ENCODE results near the gene CSAD.
"Not testable (repeated sequence)": the region's sequence is repeated elsewhere in the genome, so short reads cannot be mapped to it uniquely, and the experiment has no call there.

Gene CSAD

DNA sequence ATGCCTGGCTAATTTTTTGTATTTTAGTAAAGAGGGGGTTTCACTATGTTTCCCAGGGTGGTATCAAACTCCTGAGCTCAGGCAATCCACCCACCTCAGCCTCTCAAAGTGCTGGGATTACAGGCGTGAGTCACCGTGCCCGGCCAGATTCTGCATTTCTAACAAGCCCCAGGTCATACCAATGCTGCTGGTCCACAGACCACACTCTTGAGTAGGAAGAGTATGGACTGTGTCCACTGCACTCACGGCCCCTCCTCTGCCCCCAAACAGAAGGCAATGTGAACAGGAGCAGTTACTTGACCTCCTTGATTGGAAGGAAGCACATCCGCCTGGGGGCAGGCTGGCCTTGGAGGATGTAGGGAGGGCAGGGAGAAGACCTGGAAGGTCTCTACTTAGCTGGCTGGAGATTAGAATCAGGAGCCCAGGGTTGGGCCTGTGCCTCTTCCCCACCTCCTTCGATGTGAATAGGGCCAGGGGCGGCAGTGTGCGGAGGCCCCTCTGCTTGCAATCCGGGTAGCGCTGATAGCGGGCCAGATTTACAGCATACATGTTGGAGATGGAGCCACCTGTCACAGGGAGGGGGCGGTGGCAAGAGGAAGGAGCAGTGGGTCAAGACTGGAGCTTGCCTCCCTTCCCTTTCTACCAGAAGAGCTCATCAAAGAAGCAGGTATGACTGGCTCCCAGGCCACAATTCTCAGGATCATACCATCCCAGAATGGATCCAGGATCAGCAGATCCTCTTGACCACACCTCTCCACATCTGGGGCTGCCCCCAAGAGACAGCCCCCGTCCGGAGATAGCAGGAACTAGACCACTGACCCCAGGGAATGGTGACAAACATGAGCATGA is 9.6 kb downstream of the CSAD start:
- TF ChIP-seq, protein P1, sequence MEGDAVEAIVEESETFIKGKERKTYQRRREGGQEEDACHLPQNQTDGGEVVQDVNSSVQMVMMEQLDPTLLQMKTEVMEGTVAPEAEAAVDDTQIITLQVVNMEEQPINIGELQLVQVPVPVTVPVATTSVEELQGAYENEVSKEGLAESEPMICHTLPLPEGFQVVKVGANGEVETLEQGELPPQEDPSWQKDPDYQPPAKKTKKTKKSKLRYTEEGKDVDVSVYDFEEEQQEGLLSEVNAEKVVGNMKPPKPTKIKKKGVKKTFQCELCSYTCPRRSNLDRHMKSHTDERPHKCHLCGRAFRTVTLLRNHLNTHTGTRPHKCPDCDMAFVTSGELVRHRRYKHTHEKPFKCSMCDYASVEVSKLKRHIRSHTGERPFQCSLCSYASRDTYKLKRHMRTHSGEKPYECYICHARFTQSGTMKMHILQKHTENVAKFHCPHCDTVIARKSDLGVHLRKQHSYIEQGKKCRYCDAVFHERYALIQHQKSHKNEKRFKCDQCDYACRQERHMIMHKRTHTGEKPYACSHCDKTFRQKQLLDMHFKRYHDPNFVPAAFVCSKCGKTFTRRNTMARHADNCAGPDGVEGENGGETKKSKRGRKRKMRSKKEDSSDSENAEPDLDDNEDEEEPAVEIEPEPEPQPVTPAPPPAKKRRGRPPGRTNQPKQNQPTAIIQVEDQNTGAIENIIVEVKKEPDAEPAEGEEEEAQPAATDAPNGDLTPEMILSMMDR (IDR thresholded peaks at IDR 0.05; ENCODE audit: insufficient read depth, low read depth, low read length, missing control alignments): no peak
- no peak overlapping the region for H3K4me3 ChIP-seq (ENCODE audit: low read depth, low read length)
- DNase-seq (ENCODE audit: low read depth): no peak

DNA sequence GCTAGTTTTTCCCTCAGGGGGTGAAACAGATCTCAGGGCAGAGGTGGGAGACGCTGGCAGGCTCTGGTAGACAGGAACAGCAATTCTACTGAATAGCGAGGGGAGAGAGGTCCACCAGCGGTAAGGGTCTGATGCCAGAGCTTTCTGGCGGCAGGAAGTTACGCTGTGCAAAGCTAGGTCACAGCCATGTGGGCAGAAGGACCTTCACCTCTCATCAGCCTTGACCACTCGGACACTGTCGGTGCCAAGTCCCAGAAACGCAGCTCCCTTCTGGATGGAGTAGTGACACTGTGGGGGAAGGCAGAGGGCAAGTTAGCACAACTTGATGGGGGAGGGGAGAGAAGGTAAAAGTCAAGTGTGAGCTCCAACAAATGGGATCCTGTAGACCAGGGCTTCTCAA is 10.5 kb downstream of the CSAD start:
- H3K4me3 ChIP-seq (ENCODE audit: low read depth, low read length): no peak overlapping the region
- no peak for DNase-seq (ENCODE audit: low read depth)
- TF ChIP-seq, protein P1 (IDR thresholded peaks at IDR 0.05; ENCODE audit: insufficient read depth, low read depth, low read length, missing control alignments): no peak

DNA sequence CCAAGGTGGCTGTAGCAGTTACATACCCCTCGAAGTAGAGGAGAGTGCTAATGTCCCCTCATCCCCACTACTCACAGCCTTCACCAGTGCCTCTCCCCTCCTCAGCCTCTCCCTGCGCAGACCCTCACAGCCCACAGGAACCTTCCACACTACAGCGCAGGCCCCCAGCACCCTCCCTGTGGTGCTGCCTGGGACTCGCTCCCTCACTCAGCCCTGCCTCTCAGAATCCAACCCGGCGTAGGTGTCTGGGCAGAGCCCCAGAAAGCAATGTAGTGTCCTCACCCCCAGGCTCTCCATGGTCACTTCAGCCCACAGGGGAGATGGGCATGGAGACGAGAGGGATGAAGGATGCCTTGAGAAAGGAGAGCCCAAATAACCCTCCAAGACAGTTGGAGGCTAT is 11.1 kb downstream of the CSAD start:
- DNase-seq (ENCODE audit: low read depth): no peak

DNA sequence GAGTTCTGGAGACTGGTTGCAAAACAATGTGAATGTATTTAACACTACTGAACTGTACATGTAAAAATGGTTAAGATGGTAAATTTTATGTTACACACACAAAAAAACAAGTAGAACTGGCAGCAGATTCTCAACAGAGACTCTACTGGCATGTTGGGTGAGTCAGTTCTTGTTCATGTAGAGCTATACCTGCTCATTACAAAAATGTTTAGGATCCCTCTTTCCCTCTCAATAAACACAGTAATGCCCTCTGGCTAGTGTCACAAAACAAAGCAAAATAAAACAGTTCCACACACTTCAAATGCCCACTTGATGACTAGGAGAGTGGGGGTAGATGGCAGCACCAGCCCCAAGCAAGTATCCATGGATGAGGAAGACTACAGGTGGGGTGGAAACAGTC is 13.9 kb downstream of the CSAD start:
- no peak overlapping the region for H3K4me3 ChIP-seq (ENCODE audit: low read depth, low read length)
- TF ChIP-seq, protein P1 (IDR thresholded peaks at IDR 0.05; ENCODE audit: insufficient read depth, low read depth, low read length, missing control alignments): no peak
- no peak for DNase-seq (ENCODE audit: low read depth)

More for the DNA sequence above, 11.1 kb downstream of the CSAD start:
- no peak overlapping the region for H3K4me3 ChIP-seq (ENCODE audit: low read depth, low read length)
- TF ChIP-seq, protein P1 (IDR thresholded peaks at IDR 0.05; ENCODE audit: insufficient read depth, low read depth, low read length, missing control alignments): no peak

DNA sequence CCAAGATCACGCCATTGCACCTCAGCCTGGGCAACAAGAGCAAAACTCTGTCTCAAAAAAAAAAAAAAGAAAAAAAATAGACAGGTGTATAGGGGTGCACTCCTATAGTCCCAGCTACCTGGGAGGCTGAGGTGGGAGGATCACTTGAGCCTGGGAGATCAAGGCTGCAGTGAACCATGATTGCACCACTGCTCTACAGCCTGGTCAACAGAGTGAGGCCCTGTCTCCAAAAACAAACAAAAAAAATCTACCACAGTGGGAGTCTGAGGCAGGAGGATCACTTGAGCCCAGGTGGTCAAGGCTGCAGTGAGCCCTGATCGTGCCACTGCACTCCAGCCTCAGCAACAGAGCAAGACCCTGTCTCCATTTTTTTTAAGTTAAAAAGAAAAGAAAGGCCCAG is 17.7 kb downstream of the CSAD start:
- DNase-seq (ENCODE audit: low read depth); H3K4me3 ChIP-seq (ENCODE audit: low read depth, low read length): not testable (repeated sequence)

DNA sequence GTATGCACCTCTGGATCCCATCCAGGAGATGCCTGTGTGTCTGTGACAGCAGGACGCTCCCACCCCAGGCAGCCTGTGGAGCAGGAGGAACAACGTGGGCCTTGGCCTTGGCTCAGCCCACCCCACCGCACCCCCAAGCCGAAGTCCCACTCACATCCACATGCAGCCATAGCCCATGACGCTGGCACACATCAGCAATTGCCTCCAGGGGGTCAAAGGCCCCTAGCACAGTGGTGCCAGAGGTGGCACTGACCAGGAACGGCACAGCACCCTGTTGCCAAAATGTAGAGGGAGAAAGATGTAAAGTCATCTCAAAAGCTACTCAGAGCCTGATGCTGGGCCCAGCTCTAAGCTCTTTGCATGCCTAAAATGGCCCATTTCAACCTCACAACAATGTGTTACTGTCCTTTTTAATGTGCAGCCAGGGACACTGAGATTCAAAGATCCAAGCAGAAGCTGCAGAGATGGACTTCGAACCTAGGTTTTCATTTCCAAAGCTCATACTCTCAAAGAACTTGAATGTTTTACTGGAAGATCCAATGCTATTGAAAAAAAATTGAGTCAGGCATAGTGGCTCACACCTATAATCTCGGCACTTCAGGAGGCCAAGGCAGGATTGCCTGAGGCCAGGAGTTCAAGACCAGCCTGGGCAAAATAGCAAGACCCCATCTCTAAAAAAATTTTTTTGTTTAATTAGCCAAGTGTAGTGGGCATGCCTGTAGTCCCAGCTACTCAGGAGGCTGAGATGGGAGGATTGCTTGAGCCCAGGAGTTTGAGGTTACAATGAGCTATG is 19.4 kb downstream of the CSAD start:
- DNase-seq (ENCODE audit: low read depth): no peak
- H3K4me3 ChIP-seq (ENCODE audit: low read depth, low read length): no peak overlapping the region
- TF ChIP-seq, protein P1 (IDR thresholded peaks at IDR 0.05; ENCODE audit: insufficient read depth, low read depth, low read length, missing control alignments): no peak

- no peak for DNase-seq (ENCODE audit: low read depth)
- H3K4me3 ChIP-seq (ENCODE audit: low read depth, low read length): no peak overlapping the region
- TF ChIP-seq, protein P1 (IDR thresholded peaks at IDR 0.05; ENCODE audit: insufficient read depth, low read depth, low read length, missing control alignments): no peak
Measured at GRCh38 chr12:53160673-53161072, 20.1 kb downstream of the CSAD start.
